ENCODE results near the gene PROM1.

Gene PROM1, protein sequence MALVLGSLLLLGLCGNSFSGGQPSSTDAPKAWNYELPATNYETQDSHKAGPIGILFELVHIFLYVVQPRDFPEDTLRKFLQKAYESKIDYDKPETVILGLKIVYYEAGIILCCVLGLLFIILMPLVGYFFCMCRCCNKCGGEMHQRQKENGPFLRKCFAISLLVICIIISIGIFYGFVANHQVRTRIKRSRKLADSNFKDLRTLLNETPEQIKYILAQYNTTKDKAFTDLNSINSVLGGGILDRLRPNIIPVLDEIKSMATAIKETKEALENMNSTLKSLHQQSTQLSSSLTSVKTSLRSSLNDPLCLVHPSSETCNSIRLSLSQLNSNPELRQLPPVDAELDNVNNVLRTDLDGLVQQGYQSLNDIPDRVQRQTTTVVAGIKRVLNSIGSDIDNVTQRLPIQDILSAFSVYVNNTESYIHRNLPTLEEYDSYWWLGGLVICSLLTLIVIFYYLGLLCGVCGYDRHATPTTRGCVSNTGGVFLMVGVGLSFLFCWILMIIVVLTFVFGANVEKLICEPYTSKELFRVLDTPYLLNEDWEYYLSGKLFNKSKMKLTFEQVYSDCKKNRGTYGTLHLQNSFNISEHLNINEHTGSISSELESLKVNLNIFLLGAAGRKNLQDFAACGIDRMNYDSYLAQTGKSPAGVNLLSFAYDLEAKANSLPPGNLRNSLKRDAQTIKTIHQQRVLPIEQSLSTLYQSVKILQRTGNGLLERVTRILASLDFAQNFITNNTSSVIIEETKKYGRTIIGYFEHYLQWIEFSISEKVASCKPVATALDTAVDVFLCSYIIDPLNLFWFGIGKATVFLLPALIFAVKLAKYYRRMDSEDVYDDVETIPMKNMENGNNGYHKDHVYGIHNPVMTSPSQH

DNA sequence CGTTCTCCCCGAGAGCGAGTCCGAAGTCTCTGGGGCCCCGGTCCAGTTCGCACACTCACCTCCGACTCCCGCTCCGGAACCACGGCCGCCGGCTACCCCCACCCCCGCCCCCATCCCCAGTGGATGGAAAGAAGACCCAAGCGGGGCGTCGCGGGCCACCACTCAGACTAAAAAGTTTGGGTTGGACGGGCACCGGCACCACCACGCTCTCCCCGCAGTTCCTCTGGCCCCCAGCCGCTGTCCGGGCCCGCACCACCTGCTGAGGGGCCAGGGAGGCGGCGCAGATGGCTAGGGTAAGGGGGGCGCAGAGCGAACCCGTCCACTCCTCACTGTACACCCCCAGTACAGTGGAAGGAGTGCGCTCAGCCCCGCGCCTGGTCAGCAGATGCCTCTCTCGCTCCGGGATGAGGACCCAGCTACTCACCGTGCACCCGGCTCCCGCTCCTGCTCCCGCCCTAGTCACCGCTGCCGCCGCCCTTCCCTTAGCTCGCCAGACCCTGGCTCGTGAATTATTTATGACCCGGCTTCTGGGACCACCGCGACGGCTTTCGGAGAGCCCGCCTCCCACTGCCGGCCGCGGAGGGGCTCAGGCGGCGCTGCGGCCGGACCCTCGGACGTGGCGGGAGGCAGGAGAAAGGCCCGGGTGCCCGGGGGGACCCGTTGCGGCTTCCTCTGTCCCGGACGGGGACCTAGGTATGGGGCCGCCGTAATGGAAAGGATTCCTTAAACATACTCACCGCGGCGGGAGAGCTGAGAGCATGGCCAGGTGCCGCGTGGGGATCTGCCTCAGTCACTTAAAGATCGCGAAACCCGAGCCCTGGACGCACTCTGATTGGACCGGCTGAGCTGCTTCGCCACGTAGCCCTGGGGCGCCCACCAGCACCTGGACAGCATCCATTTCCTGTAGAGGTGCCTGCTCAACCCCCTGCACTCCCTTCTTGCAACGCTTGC lies at the start of gene PROM1:
Gene PROM1 (minus strand): TSS at position 783 of the 951 bp plus-strand sequence. CDS start 8,117 bp downstream, outside the sequence.
- no peak for DNase-seq

DNA sequence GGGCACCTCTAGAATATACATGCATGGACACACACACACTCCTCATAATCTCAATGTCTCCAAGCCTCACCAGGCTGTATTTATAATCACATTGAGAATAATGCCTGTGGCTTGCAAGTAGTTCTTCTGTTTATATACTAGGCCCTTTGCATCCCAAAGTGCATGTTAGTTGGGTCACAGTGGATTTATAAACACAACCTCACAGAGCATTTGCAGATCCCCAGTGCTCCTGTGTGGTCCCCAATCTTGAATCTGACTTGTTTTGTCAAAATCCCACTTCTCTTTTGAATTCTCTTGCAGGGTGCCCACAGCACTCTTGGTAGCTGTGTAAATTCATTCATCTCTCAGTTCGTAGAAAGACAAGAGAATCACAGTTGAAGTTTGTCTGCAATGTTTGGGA lies 49.6 kb upstream of the PROM1 start:
- no peak for DNase-seq

- no peak for DNase-seq
Observed at GRCh38 chr4:16131293-16131692, 47.5 kb upstream of the PROM1 start.

GRCh38 chr4:16129336-16129735 lies 45.5 kb upstream of the PROM1 start:
- no peak for DNase-seq

GRCh38 chr4:16126714-16127113 lies 42.9 kb upstream of the PROM1 start:
- no peak for DNase-seq

- DNase-seq: no peak
Observed at GRCh38 chr4:16125571-16126445, 42.0 kb upstream of the PROM1 start.

DNA sequence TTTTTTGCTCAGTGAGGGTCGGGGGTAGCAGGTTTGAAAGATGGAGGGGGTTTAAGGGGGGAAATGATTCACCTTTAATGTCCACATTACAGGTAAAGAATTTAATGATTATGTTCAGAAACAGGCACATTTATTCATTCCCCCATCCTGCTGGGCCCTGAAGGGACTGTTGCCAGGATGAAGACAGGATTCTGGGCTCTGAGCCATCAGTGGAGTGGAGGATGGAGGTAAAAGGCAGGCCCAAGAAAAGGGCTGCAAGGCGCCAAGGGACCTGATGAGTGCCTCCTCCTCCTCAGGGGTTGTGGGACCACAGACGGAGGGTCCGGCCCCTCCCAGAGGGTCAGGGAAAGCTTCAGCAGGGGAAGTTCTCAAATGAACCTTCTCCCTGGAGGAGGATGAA lies 40.4 kb upstream of the PROM1 start:
- no peak for DNase-seq

DNA sequence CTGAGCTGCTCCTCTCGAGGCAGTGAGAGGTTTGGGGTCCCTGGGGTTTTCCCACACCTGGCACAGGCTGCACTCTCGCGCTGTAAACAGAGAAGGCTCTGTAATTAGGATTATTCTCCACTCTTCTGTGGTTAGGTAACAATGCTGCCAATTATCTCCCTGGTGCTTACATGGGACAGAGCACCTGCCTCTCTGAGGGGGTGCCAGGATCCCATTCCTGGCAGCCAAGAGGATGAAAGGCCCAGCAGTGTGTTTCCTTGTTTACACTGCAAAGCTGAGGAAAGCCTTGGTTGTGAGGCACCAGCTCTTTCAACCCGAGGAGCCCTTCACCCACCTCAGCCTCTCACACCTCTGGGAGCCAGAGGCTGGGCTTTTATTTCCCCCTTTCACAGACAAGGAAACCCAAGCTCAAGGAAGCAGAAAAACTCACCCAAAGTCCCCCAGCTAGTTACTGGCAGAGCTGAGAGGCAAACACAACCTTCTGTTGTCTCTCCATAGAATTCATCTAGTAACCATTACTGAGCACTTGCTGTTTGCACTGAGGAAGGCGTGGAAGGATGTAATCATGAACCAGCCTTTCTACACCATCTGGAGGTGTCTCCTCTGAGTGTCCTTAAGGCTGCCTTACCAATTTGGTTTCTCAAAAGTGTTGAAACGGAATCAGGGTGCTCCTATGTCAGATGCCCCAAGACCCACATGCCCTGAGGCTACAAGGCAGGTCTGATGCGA lies 39.7 kb upstream of the PROM1 start:
- no peak for DNase-seq

- no peak for DNase-seq
Observed at GRCh38 chr4:16122784-16123183, 39.0 kb upstream of the PROM1 start.

- DNase-seq: no peak
Observed at GRCh38 chr4:16122308-16122711, 38.5 kb upstream of the PROM1 start.

DNA sequence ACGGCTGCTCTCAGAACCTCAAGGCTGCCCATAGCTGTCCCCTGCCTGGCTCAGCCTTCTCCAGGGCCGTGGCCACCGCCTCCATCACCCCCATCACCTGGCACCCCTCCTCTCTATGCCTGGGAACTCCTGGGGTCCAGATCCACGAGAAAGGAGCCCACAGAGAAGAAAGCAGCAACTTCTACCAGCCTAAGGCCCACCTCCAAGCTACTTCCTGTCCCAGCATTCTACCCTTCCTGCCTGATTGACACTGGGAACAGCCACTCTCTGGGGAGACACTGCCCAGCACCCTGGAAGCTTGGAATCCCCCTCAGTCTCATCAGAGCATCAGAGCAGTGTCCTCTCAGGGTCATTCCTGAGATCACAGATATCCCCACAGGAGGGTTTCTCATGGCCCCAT lies 36.9 kb upstream of the PROM1 start:
- DNase-seq: no peak

DNA sequence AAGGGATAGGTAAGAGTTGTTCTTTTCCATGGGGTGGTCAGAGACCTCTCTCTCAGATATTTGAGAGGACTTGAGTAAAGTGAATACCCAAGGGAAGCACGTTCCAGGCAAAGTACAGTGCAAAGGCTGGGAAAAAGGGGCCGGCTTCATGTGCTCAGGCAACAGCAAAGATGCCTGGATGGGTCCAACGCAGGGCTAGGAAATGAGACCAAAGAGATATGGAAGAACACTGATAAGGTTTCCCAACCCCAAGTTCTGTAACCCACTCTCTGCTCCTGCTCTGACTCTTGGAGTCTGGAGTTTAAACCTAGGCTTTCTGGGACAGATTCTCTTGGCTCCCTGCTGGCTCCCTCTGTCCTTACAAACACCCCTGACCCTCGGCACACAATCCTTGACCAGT lies 36.2 kb upstream of the PROM1 start:
- no peak for DNase-seq

DNA sequence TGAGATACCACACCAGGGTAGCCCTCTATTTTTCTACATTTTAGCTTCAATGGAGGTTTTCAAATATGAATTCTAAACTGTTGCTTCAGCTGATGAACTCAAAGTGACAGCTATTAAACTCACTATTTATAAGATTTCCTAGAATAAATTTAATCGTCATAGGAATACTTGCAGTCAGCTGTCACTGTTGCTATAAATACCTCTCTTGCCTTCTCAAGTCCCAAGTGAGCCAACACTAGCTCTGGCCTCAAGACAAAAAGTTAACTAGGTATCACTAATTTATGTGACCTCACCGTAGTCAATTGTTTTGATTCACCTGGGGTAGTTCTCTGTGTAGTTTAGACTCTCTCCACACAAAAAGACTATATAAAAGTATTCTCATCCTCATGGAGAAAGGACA lies 34.3 kb upstream of the PROM1 start:
- DNase-seq: no peak

DNA sequence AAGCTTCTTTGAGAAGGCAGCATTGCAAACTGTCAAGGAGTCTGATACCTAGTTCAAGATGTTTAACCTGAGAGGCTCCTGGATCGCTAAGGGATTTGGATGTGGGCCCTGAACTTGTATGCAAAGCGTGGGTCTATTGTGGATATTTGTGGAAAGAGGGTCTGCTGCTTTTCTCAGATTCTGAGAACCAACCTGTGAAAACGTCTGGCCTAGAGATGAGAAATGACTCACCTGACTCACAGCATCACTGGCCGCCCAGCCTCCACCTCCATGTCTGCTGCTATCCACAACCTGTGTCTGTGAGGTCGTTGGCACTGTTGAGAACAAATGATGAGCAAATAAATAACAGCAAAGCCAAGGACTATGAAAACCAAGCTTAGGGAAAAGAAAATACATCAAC lies 33.3 kb upstream of the PROM1 start:
- DNase-seq: no peak

DNA sequence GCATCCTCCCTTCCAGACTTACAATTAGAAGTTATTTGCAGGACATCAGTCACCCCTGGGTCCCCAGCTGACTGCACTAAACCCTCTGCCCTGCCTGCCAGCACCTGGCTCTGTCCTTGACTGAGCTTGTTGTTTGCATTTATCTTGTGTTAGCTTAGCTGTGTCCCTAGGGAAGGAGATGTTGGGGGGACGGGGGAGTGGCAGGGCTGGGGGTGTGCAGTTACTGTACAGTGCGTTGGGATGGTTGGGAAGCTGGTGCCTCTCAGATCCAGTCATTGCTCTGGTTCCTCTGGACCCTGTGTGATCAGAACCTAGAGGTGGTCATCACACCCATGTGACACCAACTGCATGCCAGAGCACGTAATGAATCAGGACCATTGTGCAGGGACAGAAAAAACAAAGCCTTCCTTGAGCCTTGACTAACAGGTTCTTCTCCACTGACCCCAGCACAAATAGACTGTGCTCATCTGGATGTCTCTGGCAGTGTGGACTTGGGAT lies 32.7 kb upstream of the PROM1 start:
- no peak for DNase-seq

GRCh38 chr4:16116019-16116418 lies 32.2 kb upstream of the PROM1 start:
- no peak for DNase-seq

GRCh38 chr4:16114546-16114945 lies 30.7 kb upstream of the PROM1 start:
- DNase-seq: no peak

GRCh38 chr4:16113741-16114140 lies 29.9 kb upstream of the PROM1 start:
- no peak for DNase-seq

GRCh38 chr4:16111533-16111932 lies 27.7 kb upstream of the PROM1 start:
- DNase-seq: no peak

GRCh38 chr4:16110661-16111290 lies 27.0 kb upstream of the PROM1 start:
- no peak for DNase-seq
